ENCODE measurements around the gene EDRF1. TPM values are rescaled to one million over a fixed set of nuclear protein-coding genes. Genes with fewer than 3 reads are reported as not detected.

EDRF1 gene
- total RNA-seq, 4 donors from 2014 or later = 7.8 to 22.1 (median 15.8) TPM

GRCh38 chr10:125720002-125720382 is 483 bp downstream of the EDRF1 start:
- TF ChIP-seq EP300 (IDR thresholded peaks at IDR 0.05) (no peak), POLR2AphosphoS5 (IDR thresholded peaks at IDR 0.05) (no peak), CTCF (IDR thresholded peaks at IDR 0.05) (no peak), POLR2A (IDR thresholded peaks at IDR 0.05) (no peak)
- peak overlapping the region; percentile 78 to 97 (median 89) for H3K27ac ChIP-seq
- 1 to 5% methylated on average over 8 to 14 of the region's 15 CpGs for WGBS, 2 donors (ENCODE audit: low coverage in 1 of 2)

GRCh38 chr10:125721035-125721434 is 1.5 kb downstream of the EDRF1 start:
- no peak for TF ChIP-seq POLR2A (IDR thresholded peaks at IDR 0.05)
- no peak for TF ChIP-seq EP300 (IDR thresholded peaks at IDR 0.05)
- TF ChIP-seq POLR2AphosphoS5 (IDR thresholded peaks at IDR 0.05) = no peak
- no peak for TF ChIP-seq CTCF (IDR thresholded peaks at IDR 0.05)
- peaks cover 4 to 24% (median 9%) of the 10 kb centered on the region in 3 donors for H3K4me1 ChIP-seq
- no peak overlapping the region for H3K27ac ChIP-seq
- H3K4me3 ChIP-seq = no peak overlapping the region
- WGBS, 2 donors (ENCODE audit: low coverage in 1 of 2) = 76 to 84% methylated on average over 3 to 6 of the region's 6 CpGs
- H3K36me3 ChIP-seq = peaks cover 7 to 50% of the 10 kb centered on the region in 2 donors
- no peaks in the 10 kb centered on the region for H3K27me3 ChIP-seq
- ATAC-seq = no peak
- no peaks in the 10 kb centered on the region for H3K9me3 ChIP-seq

More at GRCh38 chr10:125720002-125720382, 483 bp downstream of the EDRF1 start:
- H3K4me1 ChIP-seq = peaks cover 4 to 24% (median 9%) of the 10 kb centered on the region in 3 donors
- no peak for ATAC-seq
- H3K4me3 ChIP-seq = peak overlapping the region; percentile 87 to 92
- H3K9me3 ChIP-seq = no peaks in the 10 kb centered on the region
- H3K27me3 ChIP-seq = no peaks in the 10 kb centered on the region
- peaks cover 5 to 40% of the 10 kb centered on the region in 2 donors for H3K36me3 ChIP-seq

GRCh38 chr10:125722811-125723210 is 3.3 kb downstream of the EDRF1 start:
- Histone ChIP-seq H3K27ac (no peak overlapping the region), H3K9me3 (no peaks in the 10 kb centered on the region), H3K27me3 (no peaks in the 10 kb centered on the region), H3K36me3 (peaks cover 7 to 68% of the 10 kb centered on the region in 2 donors), H3K4me3 (no peak overlapping the region), H3K4me1 (peaks cover 4 to 24% (median 9%) of the 10 kb centered on the region in 3 donors)
- TF ChIP-seq CTCF (IDR thresholded peaks at IDR 0.05) (no peak), EP300 (IDR thresholded peaks at IDR 0.05) (no peak), POLR2A (IDR thresholded peaks at IDR 0.05) (no peak), POLR2AphosphoS5 (IDR thresholded peaks at IDR 0.05) (no peak)
- WGBS, 2 donors (ENCODE audit: low coverage in 1 of 2) = 100% methylated on average over 1 of the region's 1 CpG
- ATAC-seq = no peak

- 87 to 95% methylated on average over 7 of the region's 7 CpGs for WGBS, 2 donors (ENCODE audit: low coverage in 1 of 2)
- Histone ChIP-seq H3K9me3 (no peaks in the 10 kb centered on the region), H3K27me3 (no peaks in the 10 kb centered on the region), H3K4me3 (no peak overlapping the region), H3K36me3 (peaks cover 23 to 99% of the 10 kb centered on the region in 2 donors), H3K27ac (no peak overlapping the region), H3K4me1 (no peaks in the 10 kb centered on the region)
- ATAC-seq = no peak
- TF ChIP-seq CTCF (IDR thresholded peaks at IDR 0.05) = no peak
- TF ChIP-seq EP300 (IDR thresholded peaks at IDR 0.05) = no peak
- TF ChIP-seq POLR2A (IDR thresholded peaks at IDR 0.05) = no peak
- TF ChIP-seq POLR2AphosphoS5 (IDR thresholded peaks at IDR 0.05) = no peak
Measured at GRCh38 chr10:125726914-125727313, 7.4 kb downstream of the EDRF1 start.

GRCh38 chr10:125727436-125727835 is 7.9 kb downstream of the EDRF1 start:
- no peaks in the 10 kb centered on the region for H3K9me3 ChIP-seq
- 50 to 59% methylated on average over 3 of the region's 3 CpGs for WGBS, 2 donors (ENCODE audit: low coverage in 1 of 2)
- H3K27me3 ChIP-seq = no peaks in the 10 kb centered on the region
- peaks cover 25 to 99% of the 10 kb centered on the region in 2 donors for H3K36me3 ChIP-seq
- H3K4me1 ChIP-seq = no peaks in the 10 kb centered on the region
- TF ChIP-seq POLR2AphosphoS5 (IDR thresholded peaks at IDR 0.05) = no peak
- no peak for TF ChIP-seq EP300 (IDR thresholded peaks at IDR 0.05)
- TF ChIP-seq POLR2A (IDR thresholded peaks at IDR 0.05) = no peak
- no peak for TF ChIP-seq CTCF (IDR thresholded peaks at IDR 0.05)
- no peak overlapping the region for H3K27ac ChIP-seq
- no peak overlapping the region for H3K4me3 ChIP-seq
- no peak for ATAC-seq

All from gastroesophageal sphincter (tissue), 4 donors.